Activated CD4-positive, alpha-beta memory T cell treated with anti-CD3 and anti-CD28 coated beads for 36 hours (primary cell): ENCODE results near the gene WDR33. TPM values are rescaled to one million over a fixed set of nuclear protein-coding genes. Genes with fewer than 3 reads are reported as not detected.
A peak's percentile ranks its signal among the peaks of the same experiment; 100 is the strongest.

Experiments used
- CTCF ChIA-PET: fragments of 350-600 bp; sonication (Branson Sonifier 250); formaldehyde crosslinking; loops from one replicate; lab custom pipeline; 2021; ENCODE audit warnings: antibody characterized with exemption, inconsistent platforms; lab: Charles Lee
- POLR2A ChIA-PET: fragments of 350-600 bp; sonication (Branson Sonifier 250); formaldehyde crosslinking; loops from one replicate; lab custom pipeline; 2021; ENCODE audit warnings: antibody characterized with exemption; lab: Charles Lee
- DNase-seq: peaks from one replicate; pipeline ENCODE4 v3.0.0-alpha.2; 2020
- H3K27ac Mint-ChIP-seq: one replicate; pipeline ENCODE4 v1.8.0; 2021; ENCODE audit warnings: mixed read lengths
- H3K27me3 Mint-ChIP-seq: one replicate; pipeline ENCODE4 v1.8.0; 2021; ENCODE audit warnings: mixed read lengths
- H3K36me3 Mint-ChIP-seq: one replicate; pipeline ENCODE4 v1.8.0; 2021; ENCODE audit warnings: mixed read lengths
- H3K4me1 Mint-ChIP-seq: one replicate; pipeline ENCODE4 v1.8.0; 2021; ENCODE audit warnings: low read depth, mixed read lengths
- H3K4me3 Mint-ChIP-seq: one replicate; pipeline ENCODE4 v1.8.0; 2021; ENCODE audit warnings: mild to moderate bottlenecking, mixed read lengths
- H3K9me3 Mint-ChIP-seq: one replicate; pipeline ENCODE4 v1.8.0; 2021; ENCODE audit warnings: mixed read lengths
- intact Hi-C: fragments of 100-400 bp; cut with micrococcal nuclease; formaldehyde crosslinking; loops from one replicate; pipeline ENCODE4 v1.15.1; 2023
- total RNA-seq, 2 experiments: library from RNA; stranded (reverse); gene quantifications; one replicate each; pipeline ENCODE4 v1.2.3, GENCODE V29; 2021

Gene WDR33
- total RNA-seq = 10 to 100 TPM; 62.9 to 64.7 TPM

DNA sequence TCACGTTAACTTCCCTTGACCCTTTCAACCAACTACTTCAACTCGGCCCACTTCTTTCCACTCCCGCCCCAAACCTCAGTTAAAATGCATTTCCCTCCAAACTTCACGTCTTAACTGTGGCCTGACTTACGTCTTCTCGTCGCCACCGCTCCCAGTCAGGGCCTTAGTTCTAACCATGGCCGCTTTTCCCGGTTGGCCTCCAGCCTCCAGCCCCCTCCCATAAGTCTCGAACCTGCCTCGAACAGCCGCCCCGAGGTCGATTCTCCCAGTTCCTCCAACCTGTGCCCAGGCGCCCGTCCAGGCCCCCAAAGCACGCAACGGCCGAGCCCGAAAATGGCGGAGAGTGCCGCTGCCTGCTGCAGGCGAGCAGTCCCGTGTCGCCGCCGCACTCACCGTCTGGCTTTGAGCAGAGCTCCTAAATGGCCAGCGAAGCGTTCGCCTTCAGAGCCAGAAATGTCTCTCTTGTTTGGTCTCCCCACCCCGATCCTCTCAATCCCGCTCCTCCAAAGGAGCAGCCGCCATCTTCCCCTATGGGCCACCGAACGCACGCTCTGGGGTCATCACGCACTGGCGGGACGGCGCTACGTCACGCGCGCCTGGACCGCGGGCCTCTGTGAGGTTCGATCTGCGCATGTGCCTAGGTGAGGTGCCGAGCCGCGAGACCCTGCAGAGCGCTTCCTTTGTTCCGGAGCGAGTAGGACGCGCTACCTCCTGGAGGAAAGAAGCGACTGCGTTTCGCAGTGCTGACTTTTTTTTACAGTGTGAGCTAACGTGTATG is at the start of gene WDR33:
WDR33 (minus strand) TSS at position 553 of the 778 bp plus-strand sequence. CDS start 40,190 bp downstream, outside the sequence.
- POLR2A ChIA-PET = interaction anchor here (0.9 to 1.8 kb wide), 5 partner anchors 11 to 109 kb away, joined by 3 to 10 read pairs (median 4); partner anchors contain the start of gene SFT2D3
- intact Hi-C loops = loop anchor here (1.0 to 10.0 kb wide), 7 partner anchors 19 to 424 kb away; partner anchors contain the start of genes IWS1, MAP3K2 and SFT2D3

DNA sequence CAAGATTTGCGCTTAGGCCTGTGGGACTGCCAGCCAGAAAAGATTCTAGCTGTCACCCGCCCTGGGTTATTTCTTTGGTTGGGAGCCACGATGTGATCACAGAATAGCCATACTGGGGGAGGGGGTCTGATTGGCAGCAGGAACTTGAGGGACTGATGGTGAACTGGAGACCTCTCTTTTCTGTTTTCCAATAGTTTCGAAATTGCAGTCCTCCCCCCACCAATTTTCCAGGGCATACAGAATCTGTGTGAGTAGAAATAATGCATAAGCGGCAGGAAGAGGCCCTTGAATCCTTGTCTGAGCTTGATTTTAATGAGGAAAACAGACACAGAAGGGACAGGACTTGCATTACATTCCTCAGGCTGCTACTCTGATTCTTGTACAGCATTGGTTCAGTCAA is 49.2 kb upstream of the WDR33 start:
- no peak for DNase-seq
- Mint-ChIP-seq H3K27ac (no peak overlapping the region), H3K4me3 (no peak overlapping the region), H3K36me3 (peaks cover 25% of the 10 kb centered on the region), H3K9me3 (no peaks in the 10 kb centered on the region), H3K27me3 (no peaks in the 10 kb centered on the region), H3K4me1 (peaks cover 27% of the 10 kb centered on the region)
- CTCF ChIA-PET = no interaction called here
- intact Hi-C loops = no loop called here
- POLR2A ChIA-PET = no interaction called here

More for the DNA sequence above, at the start of gene WDR33:
- peak within 1 kb of the TSS; percentile 98 for H3K27ac Mint-ChIP-seq
- no peaks in the 10 kb centered on the region for H3K9me3 Mint-ChIP-seq
- H3K27me3 Mint-ChIP-seq = no peaks in the 10 kb centered on the region
- peak within 1 kb of the TSS; percentile 92 for H3K4me3 Mint-ChIP-seq
- H3K4me1 Mint-ChIP-seq = peaks cover 42% of the 10 kb centered on the region
- H3K36me3 Mint-ChIP-seq = peaks cover 17% of the 10 kb centered on the region
- peak; percentile 97 for DNase-seq
- CTCF ChIA-PET = interaction anchor here (0.7 to 1.8 kb wide), 3 partner anchors 12 to 110 kb away, joined by 3 to 5 read pairs (median 3); partner anchors contain the start of gene SFT2D3

DNA sequence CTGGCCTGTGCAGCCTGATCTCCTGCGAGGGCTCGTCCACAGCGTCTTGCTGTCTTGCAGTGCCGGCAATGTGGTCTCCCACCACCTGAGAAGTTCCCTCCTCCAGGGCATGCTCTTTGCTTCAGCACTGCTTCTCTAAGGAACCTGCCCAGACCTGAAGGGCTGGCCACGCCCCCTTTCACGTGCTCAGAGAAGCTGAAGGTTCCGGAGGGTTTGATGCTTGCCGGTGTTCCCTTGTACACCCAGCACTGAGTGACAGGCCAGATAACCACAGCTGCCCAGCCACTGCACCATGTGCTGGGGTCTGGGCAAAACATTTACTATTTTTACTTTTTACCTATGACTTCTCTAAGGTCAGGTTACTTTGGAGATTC is 48.7 kb upstream of the WDR33 start:
- CTCF ChIA-PET = no interaction called here
- Mint-ChIP-seq H3K4me3 (peak overlapping the region; percentile 35), H3K27ac (peak overlapping the region; percentile 49), H3K9me3 (no peaks in the 10 kb centered on the region), H3K36me3 (peaks cover 21% of the 10 kb centered on the region), H3K4me1 (peaks cover 31% of the 10 kb centered on the region), H3K27me3 (no peaks in the 10 kb centered on the region)
- intact Hi-C loops = loop anchor here (2.0 to 10.0 kb wide), 5 partner anchors 157 to 375 kb away; partner anchors contain the start of genes SFT2D3 and UGGT1
- DNase-seq = peak; percentile 66
- POLR2A ChIA-PET = no interaction called here

GRCh38 chr2:127857265-127857808 is 46.4 kb upstream of the WDR33 start:
- Mint-ChIP-seq H3K4me1 (peaks cover 51% of the 10 kb centered on the region), H3K9me3 (no peaks in the 10 kb centered on the region), H3K27me3 (no peaks in the 10 kb centered on the region), H3K27ac (peak overlapping the region; percentile 77), H3K36me3 (peaks cover 20% of the 10 kb centered on the region), H3K4me3 (peak overlapping the region; percentile 88)
- POLR2A ChIA-PET = interaction anchor here (0.8 to 1.7 kb wide), 6 partner anchors 9 to 156 kb away, joined by 3 to 6 read pairs (median 3); partner anchors contain the start of genes SFT2D3 and WDR33
- intact Hi-C loops = loop anchor here (1.0 to 10.0 kb wide), 5 partner anchors 46 to 377 kb away; partner anchors contain the start of genes SFT2D3, UGGT1 and WDR33
- CTCF ChIA-PET = interaction anchor here (0.9 to 1.5 kb wide), 3 partner anchors 26 to 29 kb away, joined by 3 to 5 read pairs (median 4); no protein-coding TSS in a partner anchor
- peak; percentile 14 for DNase-seq

- Mint-ChIP-seq H3K36me3 (peaks cover 39% of the 10 kb centered on the region), H3K4me3 (no peak overlapping the region), H3K27ac (peak overlapping the region; percentile 36), H3K4me1 (peaks cover 53% of the 10 kb centered on the region), H3K9me3 (no peaks in the 10 kb centered on the region), H3K27me3 (no peaks in the 10 kb centered on the region)
- intact Hi-C loops = loop anchor here (10.0 kb wide), 2 partner anchors 241 to 381 kb away; partner anchors contain the start of gene UGGT1
- ChIA-PET CTCF (interaction anchor here (0.7 kb wide), 1 partner anchor 262 kb away, joined by 3 read pairs; no protein-coding TSS in a partner anchor), POLR2A (interaction anchor here (1.2 to 1.4 kb wide), 2 partner anchors 24 to 151 kb away, joined by 5 to 6 read pairs; no protein-coding TSS in a partner anchor)
- peak; percentile 20 for DNase-seq
Observed at GRCh38 chr2:127853671-127854070, 42.7 kb upstream of the WDR33 start.

DNA sequence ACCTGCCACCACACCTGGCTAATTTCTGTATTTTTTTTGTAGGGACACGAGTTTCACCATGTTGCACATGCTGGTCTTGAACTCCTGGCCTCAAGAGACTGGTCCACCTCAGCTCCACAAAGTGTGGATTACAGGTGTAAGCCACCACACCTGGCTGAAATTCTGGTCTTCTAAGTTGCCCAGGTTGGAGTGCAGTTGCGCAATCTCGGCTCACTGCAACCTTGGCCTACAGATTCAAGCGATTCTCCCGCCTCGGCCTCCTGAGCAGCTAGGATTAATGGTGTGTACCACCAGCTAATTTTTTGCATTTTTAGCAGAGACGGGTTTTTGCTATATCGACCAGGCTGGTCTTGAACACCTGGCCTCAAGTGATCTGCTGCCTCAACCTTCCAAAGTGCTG is 41.4 kb upstream of the WDR33 start:
- Mint-ChIP-seq H3K4me1 (peaks cover 51% of the 10 kb centered on the region), H3K4me3 (no peak overlapping the region), H3K36me3 (peaks cover 43% of the 10 kb centered on the region), H3K27me3 (no peaks in the 10 kb centered on the region), H3K9me3 (no peaks in the 10 kb centered on the region), H3K27ac (no peak overlapping the region)
- CTCF ChIA-PET = no interaction called here
- intact Hi-C loops = loop anchor here (10.0 kb wide), 2 partner anchors 242 to 382 kb away; partner anchors contain the start of gene UGGT1
- DNase-seq = no peak
- POLR2A ChIA-PET = no interaction called here

GRCh38 chr2:127847931-127848330 is 37.0 kb upstream of the WDR33 start:
- Mint-ChIP-seq H3K36me3 (peaks cover 47% of the 10 kb centered on the region), H3K27ac (peak overlapping the region; percentile 51), H3K27me3 (no peaks in the 10 kb centered on the region), H3K4me3 (no peak overlapping the region), H3K9me3 (no peaks in the 10 kb centered on the region), H3K4me1 (peaks cover 17% of the 10 kb centered on the region)
- intact Hi-C loops = no loop called here
- CTCF ChIA-PET = no interaction called here
- DNase-seq = peak; percentile 35
- POLR2A ChIA-PET = interaction anchor here (1.0 kb wide), 1 partner anchor 9 kb away, joined by 3 read pairs; no protein-coding TSS in a partner anchor

GRCh38 chr2:127844973-127845372 is 34.0 kb upstream of the WDR33 start:
- POLR2A ChIA-PET = no interaction called here
- Mint-ChIP-seq H3K36me3 (peaks cover 32% of the 10 kb centered on the region), H3K27me3 (no peaks in the 10 kb centered on the region), H3K4me3 (no peak overlapping the region), H3K27ac (no peak overlapping the region), H3K4me1 (peaks cover 14% of the 10 kb centered on the region), H3K9me3 (no peaks in the 10 kb centered on the region)
- CTCF ChIA-PET = interaction anchor here (0.6 to 0.8 kb wide), 2 partner anchors 30 to 195 kb away, joined by 3 to 4 read pairs; no protein-coding TSS in a partner anchor
- no peak for DNase-seq
- intact Hi-C loops = no loop called here

GRCh38 chr2:127843677-127844076 is 32.7 kb upstream of the WDR33 start:
- ChIA-PET CTCF (no interaction called here), POLR2A (no interaction called here)
- H3K4me1 Mint-ChIP-seq = peaks cover 9% of the 10 kb centered on the region
- DNase-seq = no peak
- no peak overlapping the region for H3K4me3 Mint-ChIP-seq
- no peaks in the 10 kb centered on the region for H3K9me3 Mint-ChIP-seq
- intact Hi-C loops = no loop called here
- no peak overlapping the region for H3K27ac Mint-ChIP-seq
- H3K36me3 Mint-ChIP-seq = peaks cover 24% of the 10 kb centered on the region
- H3K27me3 Mint-ChIP-seq = no peaks in the 10 kb centered on the region

GRCh38 chr2:127841466-127842178 is 30.7 kb upstream of the WDR33 start:
- H3K36me3 Mint-ChIP-seq = peaks cover 12% of the 10 kb centered on the region
- POLR2A ChIA-PET = interaction anchor here (1.4 kb wide), 1 partner anchor 15 kb away, joined by 3 read pairs; no protein-coding TSS in a partner anchor
- H3K27me3 Mint-ChIP-seq = no peaks in the 10 kb centered on the region
- CTCF ChIA-PET = no interaction called here
- H3K4me3 Mint-ChIP-seq = no peak overlapping the region
- intact Hi-C loops = no loop called here
- H3K9me3 Mint-ChIP-seq = no peaks in the 10 kb centered on the region
- H3K27ac Mint-ChIP-seq = no peak overlapping the region
- no peak for DNase-seq
- peaks cover 5% of the 10 kb centered on the region for H3K4me1 Mint-ChIP-seq

DNA sequence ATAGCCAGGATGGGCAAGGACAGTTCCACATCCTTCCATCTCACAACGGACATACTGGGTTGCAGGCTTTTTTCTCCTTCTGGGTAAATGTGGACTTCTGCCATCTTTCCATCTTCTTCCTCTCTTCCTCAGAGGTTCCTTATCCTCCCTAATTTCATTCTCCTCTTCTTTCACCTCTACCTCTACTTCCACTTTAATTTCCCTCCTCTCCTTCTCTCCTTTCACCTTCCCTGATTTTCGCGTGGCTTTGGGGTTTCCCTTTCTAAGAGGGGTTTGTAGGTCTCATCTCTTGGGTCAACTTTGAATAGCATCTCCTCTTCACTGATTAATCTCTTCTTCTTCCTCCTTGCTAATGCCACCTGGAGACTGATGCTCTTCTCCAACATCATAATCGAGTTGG is 29.9 kb upstream of the WDR33 start:
- Mint-ChIP-seq H3K4me3 (no peak overlapping the region), H3K27me3 (no peaks in the 10 kb centered on the region), H3K4me1 (peaks cover 5% of the 10 kb centered on the region), H3K27ac (no peak overlapping the region), H3K9me3 (no peaks in the 10 kb centered on the region), H3K36me3 (peaks cover 8% of the 10 kb centered on the region)
- intact Hi-C loops = no loop called here
- CTCF ChIA-PET = no interaction called here
- DNase-seq = no peak
- POLR2A ChIA-PET = no interaction called here
